Calu3 (cell line): ENCODE data around the gene TENM4. TPM values are rescaled to one million over a fixed set of nuclear protein-coding genes. Genes with fewer than 3 reads are reported as not detected.

Source experiments
- BruUV-seq: library from RNA; stranded (reverse); fragments of 400-500 nt; replicated peaks from 2 replicates; lab custom pipeline; 2021; lab: Mats Ljungman, UMichigan
- CTCF ChIA-PET: fragments of 300-600 bp; sonication (Branson Sonifier 250); formaldehyde crosslinking; loops from one replicate; lab custom pipeline; 2022; ENCODE audit warnings: antibody characterized with exemption; lab: Charles Lee
- DNase-seq: peaks from one replicate; pipeline ENCODE4 v3.0.0; 2022
- H3K27ac Mint-ChIP-seq: one replicate; pipeline ENCODE4 v1.8.0; 2022; ENCODE audit warnings: mixed read lengths; ENCODE audit not compliant: unreplicated experiment
- H3K27me3 Mint-ChIP-seq: one replicate; pipeline ENCODE4 v1.8.0; 2022; ENCODE audit warnings: mixed read lengths; ENCODE audit not compliant: unreplicated experiment
- H3K36me3 Mint-ChIP-seq: one replicate; pipeline ENCODE4 v1.8.0; 2022; ENCODE audit warnings: mild to moderate bottlenecking, moderate library complexity, mixed read lengths; ENCODE audit not compliant: insufficient read depth, unreplicated experiment
- H3K4me1 Mint-ChIP-seq: one replicate; pipeline ENCODE4 v1.8.0; 2022; ENCODE audit warnings: mild to moderate bottlenecking, low read depth, mixed read lengths; ENCODE audit not compliant: unreplicated experiment
- H3K4me3 Mint-ChIP-seq: one replicate; pipeline ENCODE4 v1.8.0; 2022; ENCODE audit warnings: mild to moderate bottlenecking, low read depth, moderate library complexity, mixed read lengths; ENCODE audit not compliant: unreplicated experiment
- H3K9me3 Mint-ChIP-seq: one replicate; pipeline ENCODE4 v1.8.0; 2022; ENCODE audit warnings: low read depth, mixed read lengths; ENCODE audit not compliant: unreplicated experiment
- CTCF ChIP-seq: fragments of 200-600 bp; IDR thresholded peaks from one replicate; pipeline ENCODE4 v1.8.0; 2022; ENCODE audit warnings: antibody characterized with exemption; ENCODE audit not compliant: unreplicated experiment
- intact Hi-C: fragments of 100-400 bp; cut with micrococcal nuclease; formaldehyde crosslinking; loops from one replicate; pipeline ENCODE4 v1.10.0; 2022; ENCODE audit not compliant: unreplicated experiment
- total RNA-seq: library from RNA; stranded (reverse); gene quantifications from 2 replicates; pipeline ENCODE4 v1.2.3, GENCODE V29; 2022

TENM4 gene
- total RNA-seq, 1 experiment from 2014 or later: not detected

GRCh38 chr11:78797559-78797958 is 643.3 kb downstream of the TENM4 start:
- intact Hi-C loops: loop anchor here (2.0 kb wide), 1 partner anchor 153 kb away; no protein-coding TSS in a partner anchor
- CTCF ChIA-PET: interaction anchor here (3.2 to 7.3 kb wide), 2 partner anchors 152 to 163 kb away, joined by 14 to 39 read pairs; no protein-coding TSS in a partner anchor
- H3K36me3 Mint-ChIP-seq: no peaks in the 10 kb centered on the region
- BruUV-seq: no TSS peak
- H3K27ac Mint-ChIP-seq: no peak overlapping the region
- no peak overlapping the region for H3K4me3 Mint-ChIP-seq
- peaks cover 13% of the 10 kb centered on the region for H3K4me1 Mint-ChIP-seq
- DNase-seq: no peak
- H3K27me3 Mint-ChIP-seq: peaks cover 59% of the 10 kb centered on the region
- no peak for TF ChIP-seq CTCF
- no peaks in the 10 kb centered on the region for H3K9me3 Mint-ChIP-seq

- H3K36me3 Mint-ChIP-seq: no peaks in the 10 kb centered on the region
- H3K4me3 Mint-ChIP-seq: no peak overlapping the region
- TF ChIP-seq CTCF: no peak
- no peak for DNase-seq
- H3K4me1 Mint-ChIP-seq: peaks cover 13% of the 10 kb centered on the region
- no peak overlapping the region for H3K27ac Mint-ChIP-seq
- CTCF ChIA-PET: interaction anchor here (3.2 to 7.3 kb wide), 2 partner anchors 151 to 164 kb away, joined by 14 to 39 read pairs; no protein-coding TSS in a partner anchor
- no TSS peak for BruUV-seq
- H3K9me3 Mint-ChIP-seq: no peaks in the 10 kb centered on the region
- intact Hi-C loops: loop anchor here (2.0 kb wide), 1 partner anchor 152 kb away; no protein-coding TSS in a partner anchor
- H3K27me3 Mint-ChIP-seq: peaks cover 65% of the 10 kb centered on the region
Observed at GRCh38 chr11:78796956-78797355, 643.9 kb downstream of the TENM4 start.

GRCh38 chr11:78795621-78796261 is 645.1 kb downstream of the TENM4 start:
- CTCF ChIA-PET: no interaction called here
- peaks cover 68% of the 10 kb centered on the region for H3K27me3 Mint-ChIP-seq
- peaks cover 5% of the 10 kb centered on the region for H3K4me1 Mint-ChIP-seq
- no peak overlapping the region for H3K4me3 Mint-ChIP-seq
- no peak overlapping the region for H3K27ac Mint-ChIP-seq
- intact Hi-C loops: loop anchor here (2.0 kb wide), 1 partner anchor 151 kb away; no protein-coding TSS in a partner anchor
- H3K36me3 Mint-ChIP-seq: no peaks in the 10 kb centered on the region
- no peaks in the 10 kb centered on the region for H3K9me3 Mint-ChIP-seq
- BruUV-seq: no TSS peak
- TF ChIP-seq CTCF: no peak
- DNase-seq: no peak

GRCh38 chr11:78791964-78792363 is 648.9 kb downstream of the TENM4 start:
- CTCF ChIA-PET: no interaction called here
- Mint-ChIP-seq H3K27ac (no peak overlapping the region), H3K4me3 (no peak overlapping the region), H3K27me3 (peaks cover 75% of the 10 kb centered on the region), H3K36me3 (no peaks in the 10 kb centered on the region), H3K9me3 (no peaks in the 10 kb centered on the region), H3K4me1 (no peaks in the 10 kb centered on the region)
- intact Hi-C loops: no loop called here
- no peak for TF ChIP-seq CTCF
- DNase-seq: no peak
- no TSS peak for BruUV-seq
